HepG2 (cell line): Measurements from ENCODE around the gene CYTH2. TPM values are rescaled to one million over a fixed set of nuclear protein-coding genes. Genes with fewer than 3 reads are reported as not detected.

Experiments used
- ATRX ChIP-seq: sonication (generic); formaldehyde crosslinking; IDR thresholded peaks from 2 replicates; pipeline ENCODE4 v1.4.0; 2020; ENCODE audit warnings: missing genetic modification reagents, borderline replicate concordance
- CHD4 ChIP-seq: fragments of 200-600 bp; sonication (generic); IDR thresholded peaks from 2 replicates; pipeline ENCODE4 v1.7.0; 2017; ENCODE audit warnings: mild to moderate bottlenecking, low read length, borderline replicate concordance
- DNMT1 ChIP-seq: sonication (generic); formaldehyde crosslinking; IDR thresholded peaks from 2 replicates; pipeline ENCODE4 v1.5.1; 2020; ENCODE audit warnings: mild to moderate bottlenecking, missing genetic modification reagents
- ETV6 ChIP-seq: sonication (generic); formaldehyde crosslinking; conservative IDR thresholded peaks from 2 replicates; pipeline ENCODE4 v1.4.0; 2020; ENCODE audit warnings: missing genetic modification reagents
- HOXD1 ChIP-seq: sonication (generic); formaldehyde crosslinking; IDR thresholded peaks from 2 replicates; pipeline ENCODE4 v1.5.0; 2020; ENCODE audit warnings: missing genetic modification reagents
- KDM2A ChIP-seq: sonication (generic); formaldehyde crosslinking; IDR thresholded peaks from 2 replicates; pipeline ENCODE4 v1.4.0; 2020; ENCODE audit warnings: low read depth, missing genetic modification reagents, borderline replicate concordance
- MIER2 ChIP-seq: IDR thresholded peaks from 2 replicates; pipeline ENCODE4 v1.6.1; 2016; ENCODE audit warnings: missing biosample characterization, missing genetic modification reagents
- PCBP2 ChIP-seq: fragments of 200-400 bp; formaldehyde crosslinking; optimal IDR thresholded peaks from 2 replicates; pipeline ENCODE3; 2018; ENCODE audit warnings: low read length, low read depth; ENCODE audit not compliant: poor library complexity, severe bottlenecking
- U2AF2 ChIP-seq: fragments of 200-400 bp; formaldehyde crosslinking; IDR thresholded peaks from 2 replicates; pipeline ENCODE4 v1.6.1; 2017; ENCODE audit warnings: low read depth, mild to moderate bottlenecking, low read length
- XBP1 ChIP-seq: sonication (generic); formaldehyde crosslinking; IDR thresholded peaks from 2 replicates; pipeline ENCODE4 v1.5.0; 2020; ENCODE audit warnings: missing genetic modification reagents
- ZNF17 ChIP-seq: sonication (generic); formaldehyde crosslinking; IDR thresholded peaks from 2 replicates; pipeline ENCODE4 v1.5.0; 2020; ENCODE audit warnings: mild to moderate bottlenecking, missing genetic modification reagents
- ZNF207 ChIP-seq: fragments of 450-650 bp; IDR thresholded peaks from 2 replicates; pipeline ENCODE4 v1.6.1; 2016; ENCODE audit warnings: antibody characterized with exemption, borderline replicate concordance
- ZNF367 ChIP-seq: sonication (generic); formaldehyde crosslinking; IDR thresholded peaks from 2 replicates; pipeline ENCODE4 v1.4.0; 2020; ENCODE audit warnings: missing genetic modification reagents, borderline replicate concordance
- ZNF563 ChIP-seq: sonication (generic); formaldehyde crosslinking; IDR thresholded peaks from 2 replicates; pipeline ENCODE4 v1.8.0; 2022; ENCODE audit warnings: mild to moderate bottlenecking, moderate library complexity, missing genetic modification reagents
- ZNF607 ChIP-seq: sonication (generic); formaldehyde crosslinking; IDR thresholded peaks from 2 replicates; pipeline ENCODE4 v1.5.1; 2020; ENCODE audit warnings: missing genetic modification reagents, mild to moderate bottlenecking, borderline replicate concordance
- ZNF747 ChIP-seq: sonication (generic); formaldehyde crosslinking; IDR thresholded peaks from 2 replicates; pipeline ENCODE4 v1.8.1; 2023; ENCODE audit warnings: missing genetic modification reagents, mild to moderate bottlenecking, borderline replicate concordance
- ZNF776 ChIP-seq: sonication (generic); formaldehyde crosslinking; IDR thresholded peaks from 2 replicates; pipeline ENCODE4 v1.4.0; 2020; ENCODE audit warnings: mild to moderate bottlenecking, missing genetic modification reagents
- polyA plus RNA-seq, 8 experiments: library from polyadenylated mRNA; depleted of rRNA in 3 of 8; stranded (reverse) in 7 of 8; unstranded in 1 of 8; fragments of >200 nt; fragmentation: Illumina TruSeq in 4 of 8; extraction: Trizol in 4 of 8; gene quantifications; 2 replicates each; pipeline versions ENCODE4 v1.2.1 to v1.2.3, GENCODE V29; 2011 to 2016; ENCODE audit warnings: low read depth in 4 of 8, missing spikeins in 1 of 8, mixed read lengths in 1 of 8; ENCODE audit not compliant: insufficient read depth in 1 of 8
- total RNA-seq, 5 experiments: library from RNA; depleted of rRNA; stranded (reverse); fragments of >200 nt; fragmentation: Illumina TruSeq; extraction: Trizol; gene quantifications; 2 replicates each; pipeline ENCODE4 v1.2.3, GENCODE V29; 2016; ENCODE audit warnings: low read depth in 1 of 5
- TF ChIP-seq, protein P1 (sequence below): sonication (generic); formaldehyde crosslinking; IDR thresholded peaks from 2 replicates; pipeline ENCODE4 v1.5.0; 2020; ENCODE audit warnings: mild to moderate bottlenecking, missing genetic modification reagents, borderline replicate concordance
- TF ChIP-seq, protein P2 (sequence below): sonication (generic); formaldehyde crosslinking; IDR thresholded peaks from 2 replicates; pipeline ENCODE4 v1.8.0; 2022; ENCODE audit warnings: mild to moderate bottlenecking, missing genetic modification reagents, moderate library complexity
- TF ChIP-seq, protein P3 (sequence below): IDR thresholded peaks from 2 replicates; pipeline ENCODE4 v1.6.1; 2012; ENCODE audit warnings: low read depth, low read length, improper control_type of control experiment
- TF ChIP-seq, protein P4 (sequence below): sonication (generic); formaldehyde crosslinking; IDR thresholded peaks from 2 replicates; pipeline ENCODE4 v1.5.0; 2020; ENCODE audit warnings: mild to moderate bottlenecking, missing genetic modification reagents

Gene CYTH2
- total and polyA plus RNA-seq, 2 of the 13 experiments (the other 11 are each of a cell fraction or from before 2014, with no cell fraction given) = 16.5 to 39.3 TPM

DNA sequence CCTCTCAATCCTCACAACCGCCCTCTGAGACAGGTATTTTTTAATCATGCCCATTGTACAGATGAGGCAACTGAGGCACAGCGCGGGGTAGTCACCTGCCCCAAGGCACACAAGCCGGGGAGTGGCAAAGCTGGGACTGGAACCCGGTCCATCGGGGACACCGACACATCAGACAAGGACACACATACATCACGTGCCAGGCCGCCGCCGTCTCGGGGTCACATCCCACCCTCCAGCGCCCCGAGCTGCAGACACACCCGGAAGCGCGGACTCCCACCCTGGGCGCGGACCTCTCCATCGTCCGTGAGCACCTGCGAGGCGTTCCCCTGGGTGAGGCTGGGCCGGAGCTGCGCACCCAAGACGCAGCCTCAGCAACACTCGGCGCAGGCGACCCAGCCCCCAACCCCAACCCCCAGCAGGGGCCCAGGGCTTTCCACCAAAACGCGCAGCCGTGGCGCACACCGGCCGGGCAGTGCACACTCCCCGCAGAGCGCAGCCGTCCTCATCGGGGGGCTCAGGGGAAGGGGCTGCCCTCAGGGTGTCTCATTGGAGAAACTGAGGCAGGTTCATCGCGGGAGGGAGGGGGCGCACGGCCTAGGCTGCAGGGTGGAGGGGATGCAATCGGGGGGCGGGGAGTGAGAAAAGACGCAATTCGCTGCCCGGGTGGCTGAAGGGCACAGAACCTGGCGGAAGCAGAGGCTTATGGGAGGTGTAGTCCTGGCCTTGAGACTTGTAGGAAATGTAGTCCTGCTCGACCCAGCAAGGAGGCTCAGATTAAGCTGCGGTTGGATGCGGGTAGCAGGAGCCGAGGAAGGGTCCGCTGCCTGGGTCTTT lies 44.3 kb downstream of the CYTH2 start (continued):
- no peak; the same call in 1 of the 2 replicates for TF ChIP-seq ZNF563
- peak; percentile 81; the same call in 1 of the 2 replicates for TF ChIP-seq CHD4
- TF ChIP-seq KDM2A (CRISPR knock-in tag) = peak; percentile 42; the same call in 1 of the 2 replicates
- TF ChIP-seq ZNF17 (CRISPR knock-in tag) = no peak
- no peak for TF ChIP-seq ZNF207
- TF ChIP-seq ZNF367 (CRISPR knock-in tag) = no peak
- TF ChIP-seq DNMT1 (CRISPR knock-in tag) = no peak
- no peak for TF ChIP-seq ATRX (CRISPR knock-in tag)
- TF ChIP-seq ZNF776 = no peak
- TF ChIP-seq PCBP2 = no peak
- TF ChIP-seq, protein P1, sequence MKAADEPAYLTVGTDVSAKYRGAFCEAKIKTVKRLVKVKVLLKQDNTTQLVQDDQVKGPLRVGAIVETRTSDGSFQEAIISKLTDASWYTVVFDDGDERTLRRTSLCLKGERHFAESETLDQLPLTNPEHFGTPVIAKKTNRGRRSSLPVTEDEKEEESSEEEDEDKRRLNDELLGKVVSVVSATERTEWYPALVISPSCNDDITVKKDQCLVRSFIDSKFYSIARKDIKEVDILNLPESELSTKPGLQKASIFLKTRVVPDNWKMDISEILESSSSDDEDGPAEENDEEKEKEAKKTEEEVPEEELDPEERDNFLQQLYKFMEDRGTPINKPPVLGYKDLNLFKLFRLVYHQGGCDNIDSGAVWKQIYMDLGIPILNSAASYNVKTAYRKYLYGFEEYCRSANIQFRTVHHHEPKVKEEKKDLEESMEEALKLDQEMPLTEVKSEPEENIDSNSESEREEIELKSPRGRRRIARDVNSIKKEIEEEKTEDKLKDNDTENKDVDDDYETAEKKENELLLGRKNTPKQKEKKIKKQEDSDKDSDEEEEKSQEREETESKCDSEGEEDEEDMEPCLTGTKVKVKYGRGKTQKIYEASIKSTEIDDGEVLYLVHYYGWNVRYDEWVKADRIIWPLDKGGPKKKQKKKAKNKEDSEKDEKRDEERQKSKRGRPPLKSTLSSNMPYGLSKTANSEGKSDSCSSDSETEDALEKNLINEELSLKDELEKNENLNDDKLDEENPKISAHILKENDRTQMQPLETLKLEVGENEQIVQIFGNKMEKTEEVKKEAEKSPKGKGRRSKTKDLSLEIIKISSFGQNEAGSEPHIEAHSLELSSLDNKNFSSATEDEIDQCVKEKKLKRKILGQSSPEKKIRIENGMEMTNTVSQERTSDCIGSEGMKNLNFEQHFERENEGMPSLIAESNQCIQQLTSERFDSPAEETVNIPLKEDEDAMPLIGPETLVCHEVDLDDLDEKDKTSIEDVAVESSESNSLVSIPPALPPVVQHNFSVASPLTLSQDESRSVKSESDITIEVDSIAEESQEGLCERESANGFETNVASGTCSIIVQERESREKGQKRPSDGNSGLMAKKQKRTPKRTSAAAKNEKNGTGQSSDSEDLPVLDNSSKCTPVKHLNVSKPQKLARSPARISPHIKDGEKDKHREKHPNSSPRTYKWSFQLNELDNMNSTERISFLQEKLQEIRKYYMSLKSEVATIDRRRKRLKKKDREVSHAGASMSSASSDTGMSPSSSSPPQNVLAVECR (CRISPR knock-in tag) = peak; percentile 46; the same call in 1 of the 2 replicates
- TF ChIP-seq, protein P2, sequence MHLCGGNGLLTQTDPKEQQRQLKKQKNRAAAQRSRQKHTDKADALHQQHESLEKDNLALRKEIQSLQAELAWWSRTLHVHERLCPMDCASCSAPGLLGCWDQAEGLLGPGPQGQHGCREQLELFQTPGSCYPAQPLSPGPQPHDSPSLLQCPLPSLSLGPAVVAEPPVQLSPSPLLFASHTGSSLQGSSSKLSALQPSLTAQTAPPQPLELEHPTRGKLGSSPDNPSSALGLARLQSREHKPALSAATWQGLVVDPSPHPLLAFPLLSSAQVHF (CRISPR knock-in tag) = no peak
- no peak for TF ChIP-seq U2AF2
- no peak for TF ChIP-seq ZNF747
- no peak for TF ChIP-seq XBP1 (CRISPR knock-in tag)
- TF ChIP-seq ETV6 (CRISPR knock-in tag) = no peak
- no peak for TF ChIP-seq MIER2
- TF ChIP-seq ZNF607 (CRISPR knock-in tag) = 0 out of 2 replicates have a peak, but pooled peaks have one; percentile 24
- no peak for TF ChIP-seq HOXD1 (CRISPR knock-in tag)
- TF ChIP-seq, protein P3, sequence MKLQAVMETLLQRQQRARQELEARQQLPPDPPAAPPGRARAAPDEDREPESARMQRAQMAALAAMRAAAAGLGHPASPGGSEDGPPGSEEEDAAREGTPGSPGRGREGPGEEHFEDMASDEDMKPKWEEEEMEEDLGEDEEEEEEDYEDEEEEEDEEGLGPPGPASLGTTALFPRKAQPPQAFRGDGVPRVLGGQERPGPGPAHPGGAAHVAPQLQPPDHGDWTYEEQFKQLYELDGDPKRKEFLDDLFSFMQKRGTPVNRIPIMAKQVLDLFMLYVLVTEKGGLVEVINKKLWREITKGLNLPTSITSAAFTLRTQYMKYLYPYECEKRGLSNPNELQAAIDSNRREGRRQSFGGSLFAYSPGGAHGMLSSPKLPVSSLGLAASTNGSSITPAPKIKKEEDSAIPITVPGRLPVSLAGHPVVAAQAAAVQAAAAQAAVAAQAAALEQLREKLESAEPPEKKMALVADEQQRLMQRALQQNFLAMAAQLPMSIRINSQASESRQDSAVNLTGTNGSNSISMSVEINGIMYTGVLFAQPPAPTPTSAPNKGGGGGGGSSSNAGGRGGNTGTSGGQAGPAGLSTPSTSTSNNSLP = no peak
- TF ChIP-seq, protein P4, sequence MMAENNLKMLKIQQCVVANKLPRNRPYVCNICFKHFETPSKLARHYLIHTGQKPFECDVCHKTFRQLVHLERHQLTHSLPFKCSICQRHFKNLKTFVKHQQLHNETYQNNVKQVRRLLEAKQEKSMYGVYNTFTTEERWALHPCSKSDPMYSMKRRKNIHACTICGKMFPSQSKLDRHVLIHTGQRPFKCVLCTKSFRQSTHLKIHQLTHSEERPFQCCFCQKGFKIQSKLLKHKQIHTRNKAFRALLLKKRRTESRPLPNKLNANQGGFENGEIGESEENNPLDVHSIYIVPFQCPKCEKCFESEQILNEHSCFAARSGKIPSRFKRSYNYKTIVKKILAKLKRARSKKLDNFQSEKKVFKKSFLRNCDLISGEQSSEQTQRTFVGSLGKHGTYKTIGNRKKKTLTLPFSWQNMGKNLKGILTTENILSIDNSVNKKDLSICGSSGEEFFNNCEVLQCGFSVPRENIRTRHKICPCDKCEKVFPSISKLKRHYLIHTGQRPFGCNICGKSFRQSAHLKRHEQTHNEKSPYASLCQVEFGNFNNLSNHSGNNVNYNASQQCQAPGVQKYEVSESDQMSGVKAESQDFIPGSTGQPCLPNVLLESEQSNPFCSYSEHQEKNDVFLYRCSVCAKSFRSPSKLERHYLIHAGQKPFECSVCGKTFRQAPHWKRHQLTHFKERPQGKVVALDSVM (CRISPR knock-in tag) = 0 out of 2 replicates have a peak, but pooled peaks have one; percentile 15
